Hair follicle dermal papilla cell (primary cell): ENCODE results near the gene PDSS1. TPM values are rescaled to one million over a fixed set of nuclear protein-coding genes. Genes with fewer than 3 reads are reported as not detected.

ENCODE experiments used
- small RNA-seq: library from RNA; depleted of rRNA; stranded (forward); fragments of <200 nt; gene quantifications from one replicate; pipeline ENCODE3, GENCODE V24; 2012
- total RNA-seq: library from RNA; depleted of rRNA; stranded (reverse); fragments of >200 nt; gene quantifications from 2 replicates; pipeline ENCODE4 v1.2.3, GENCODE V29; 2012

Gene PDSS1
- total RNA-seq = 2.1 and 3.0 TPM in 2 replicates

DNA sequence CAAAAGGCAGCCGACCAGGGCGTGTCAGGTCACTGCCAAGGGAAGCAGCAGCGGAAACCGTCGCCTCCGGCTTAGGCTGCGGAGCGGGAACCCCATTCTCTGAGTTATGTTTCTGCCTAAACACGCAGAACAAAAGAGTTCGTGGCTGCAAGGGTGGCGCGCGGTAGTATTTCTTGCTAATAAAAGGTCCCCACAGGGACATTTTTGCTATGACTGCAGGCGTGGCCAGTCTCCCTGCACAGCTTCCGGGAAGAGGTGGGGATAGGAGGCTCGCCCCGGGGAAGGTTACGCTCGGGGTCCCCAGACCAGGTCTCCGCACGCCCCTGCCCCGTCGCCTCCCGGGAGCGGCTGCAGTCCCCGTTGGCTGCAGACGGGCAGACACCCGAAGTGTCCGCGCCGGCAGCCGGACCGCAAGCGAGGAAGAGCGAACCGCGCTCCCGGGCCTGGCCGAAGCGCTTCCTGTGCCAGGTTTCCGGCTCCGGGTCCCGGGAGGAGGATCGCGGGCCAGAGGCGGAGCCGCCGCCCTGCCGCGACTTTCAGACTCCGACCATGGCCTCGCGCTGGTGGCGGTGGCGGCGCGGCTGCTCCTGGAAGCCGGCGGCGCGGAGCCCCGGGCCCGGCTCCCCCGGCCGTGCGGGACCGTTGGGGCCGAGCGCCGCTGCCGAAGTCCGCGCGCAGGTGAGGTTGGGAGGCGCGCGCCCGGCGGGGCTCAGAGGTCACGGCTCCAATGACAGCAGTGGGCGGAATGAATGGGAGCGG, at the start of gene PDSS1:
PDSS1 (plus strand) TSS at position 539 of the 759 bp plus-strand sequence; CDS start at position 550, 11 bp downstream.

Small RNAs within 50 kb of the gene (small RNA-seq; reads per million reads assigned to genes)
- gene RF00191 = not detected
- not detected for gene RNU6-946P

Other genes with a start within 250 kb of the PDSS1 start
- 75.7 and 77.7 TPM in 2 replicates for gene ABI1, start 163.3 kb downstream of the PDSS1 start, total RNA-seq